Measurements from ENCODE around the gene NALF2. TPM values are rescaled to one million over a fixed set of nuclear protein-coding genes. Genes with fewer than 3 reads are reported as not detected.

Gene NALF2
- total RNA-seq, 1 experiment from 2014 or later, result 6.3 TPM

DNA sequence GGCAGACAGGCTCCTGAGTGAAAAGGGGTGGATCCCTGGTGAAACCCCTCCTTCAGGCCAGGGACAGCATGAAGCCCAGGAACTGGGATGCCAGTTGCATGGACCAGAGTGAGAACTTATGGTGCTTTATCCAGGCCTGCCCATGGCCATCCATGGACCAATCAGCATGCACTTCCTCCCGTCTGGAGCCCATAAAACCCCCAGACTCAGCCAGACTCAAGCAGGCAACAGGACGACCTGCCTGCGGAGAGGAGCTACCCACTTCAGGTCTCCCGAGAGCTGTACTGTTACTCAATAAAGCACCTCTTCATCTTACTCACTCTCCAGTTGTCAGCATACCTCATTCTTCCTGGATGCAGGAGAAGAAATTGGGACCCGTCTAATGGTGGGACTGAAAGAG, 42.9 kb downstream of the NALF2 start:
- H3K4me3 Mint-ChIP-seq (ENCODE audit: low read depth, unreplicated experiment), result no peak overlapping the region
- H3K27me3 Mint-ChIP-seq (ENCODE audit: unreplicated experiment), result peaks cover 18% of the 10 kb centered on the region
- H3K9me3 Mint-ChIP-seq (ENCODE audit: low read depth, unreplicated experiment), result peaks cover 5% of the 10 kb centered on the region
- no peak overlapping the region for H3K27ac Mint-ChIP-seq (ENCODE audit: unreplicated experiment)
- H3K36me3 Mint-ChIP-seq (ENCODE audit: insufficient read depth, unreplicated experiment), result no peaks in the 10 kb centered on the region
- TF ChIP-seq, protein P1, sequence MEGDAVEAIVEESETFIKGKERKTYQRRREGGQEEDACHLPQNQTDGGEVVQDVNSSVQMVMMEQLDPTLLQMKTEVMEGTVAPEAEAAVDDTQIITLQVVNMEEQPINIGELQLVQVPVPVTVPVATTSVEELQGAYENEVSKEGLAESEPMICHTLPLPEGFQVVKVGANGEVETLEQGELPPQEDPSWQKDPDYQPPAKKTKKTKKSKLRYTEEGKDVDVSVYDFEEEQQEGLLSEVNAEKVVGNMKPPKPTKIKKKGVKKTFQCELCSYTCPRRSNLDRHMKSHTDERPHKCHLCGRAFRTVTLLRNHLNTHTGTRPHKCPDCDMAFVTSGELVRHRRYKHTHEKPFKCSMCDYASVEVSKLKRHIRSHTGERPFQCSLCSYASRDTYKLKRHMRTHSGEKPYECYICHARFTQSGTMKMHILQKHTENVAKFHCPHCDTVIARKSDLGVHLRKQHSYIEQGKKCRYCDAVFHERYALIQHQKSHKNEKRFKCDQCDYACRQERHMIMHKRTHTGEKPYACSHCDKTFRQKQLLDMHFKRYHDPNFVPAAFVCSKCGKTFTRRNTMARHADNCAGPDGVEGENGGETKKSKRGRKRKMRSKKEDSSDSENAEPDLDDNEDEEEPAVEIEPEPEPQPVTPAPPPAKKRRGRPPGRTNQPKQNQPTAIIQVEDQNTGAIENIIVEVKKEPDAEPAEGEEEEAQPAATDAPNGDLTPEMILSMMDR (IDR thresholded peaks at IDR 0.05; ENCODE audit: unreplicated experiment), result no peak
- intact Hi-C loops (cut with micrococcal nuclease; ENCODE audit: unreplicated experiment), result no loop called here
- no peaks in the 10 kb centered on the region for H3K4me1 Mint-ChIP-seq (ENCODE audit: low read depth, unreplicated experiment)
- no peak for DNase-seq
- BruUV-seq (replicated peaks), result no TSS peak
- CTCF ChIA-PET, result no interaction called here

- H3K27ac Mint-ChIP-seq (ENCODE audit: unreplicated experiment), result no peak overlapping the region
- CTCF ChIA-PET, result no interaction called here
Observed at GRCh38 chrX:69551421-69552009, 47.4 kb downstream of the NALF2 start.

DNA sequence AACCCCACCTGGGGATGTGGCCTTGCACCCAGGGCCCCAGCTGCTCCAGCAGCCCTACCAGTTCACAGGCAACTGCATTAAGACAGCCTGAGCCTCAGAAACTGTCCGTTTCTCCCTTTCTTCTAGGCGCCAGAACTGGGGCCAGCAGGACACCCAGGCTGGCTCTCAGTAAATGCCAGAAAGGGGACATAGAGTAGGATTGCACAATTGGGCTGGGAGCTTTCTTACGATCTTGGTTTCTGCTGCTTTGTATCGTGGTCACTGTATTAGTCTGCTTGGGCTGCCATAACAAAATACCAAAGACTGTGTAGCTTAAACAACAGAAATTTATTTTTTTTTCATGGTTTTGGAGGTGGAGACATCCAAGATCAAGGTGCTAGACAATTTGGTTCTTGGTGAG, 48.4 kb downstream of the NALF2 start:
- no TSS peak for BruUV-seq (replicated peaks)
- no peak for DNase-seq
- no peak overlapping the region for H3K27ac Mint-ChIP-seq (ENCODE audit: unreplicated experiment)
- intact Hi-C loops (cut with micrococcal nuclease; ENCODE audit: unreplicated experiment), result no loop called here
- CTCF ChIA-PET, result no interaction called here
- H3K36me3 Mint-ChIP-seq (ENCODE audit: insufficient read depth, unreplicated experiment), result peaks cover 4% of the 10 kb centered on the region
- H3K4me3 Mint-ChIP-seq (ENCODE audit: low read depth, unreplicated experiment), result no peak overlapping the region
- no peaks in the 10 kb centered on the region for H3K9me3 Mint-ChIP-seq (ENCODE audit: low read depth, unreplicated experiment)
- no peaks in the 10 kb centered on the region for H3K27me3 Mint-ChIP-seq (ENCODE audit: unreplicated experiment)
- peaks cover 18% of the 10 kb centered on the region for H3K4me1 Mint-ChIP-seq (ENCODE audit: low read depth, unreplicated experiment)
- TF ChIP-seq, protein P1 (IDR thresholded peaks at IDR 0.05; ENCODE audit: unreplicated experiment), result no peak

More at GRCh38 chrX:69551421-69552009, 47.4 kb downstream of the NALF2 start:
- H3K4me3 Mint-ChIP-seq (ENCODE audit: low read depth, unreplicated experiment), result no peak overlapping the region
- TF ChIP-seq, protein P1 (IDR thresholded peaks at IDR 0.05; ENCODE audit: unreplicated experiment), result no peak
- H3K36me3 Mint-ChIP-seq (ENCODE audit: insufficient read depth, unreplicated experiment), result no peaks in the 10 kb centered on the region
- no peaks in the 10 kb centered on the region for H3K9me3 Mint-ChIP-seq (ENCODE audit: low read depth, unreplicated experiment)
- H3K27me3 Mint-ChIP-seq (ENCODE audit: unreplicated experiment), result no peaks in the 10 kb centered on the region
- peaks cover 11% of the 10 kb centered on the region for H3K4me1 Mint-ChIP-seq (ENCODE audit: low read depth, unreplicated experiment)
- DNase-seq, result no peak
- intact Hi-C loops (cut with micrococcal nuclease; ENCODE audit: unreplicated experiment), result no loop called here
- no TSS peak for BruUV-seq (replicated peaks)

Other genes starting within 250 kb of the NALF2 start
- gene EDA, start 111.8 kb downstream of the NALF2 start, total RNA-seq (2022), result 5.0 and 5.7 TPM in 2 replicates